Right renal pelvis (tissue), 4 donors: ENCODE results near the gene NLGN3. TPM values are rescaled to one million over a fixed set of nuclear protein-coding genes. Genes with fewer than 3 reads are reported as not detected.

Experiments used
- DNase-seq, 4 donors: peaks; one replicate each; pipeline ENCODE4 v3.0.0-alpha.2; 2013; ENCODE audit warnings: low read depth in 4 of 4, low spot score in 3 of 4, missing footprints in 1 of 4
- polyA plus RNA-seq, 4 donors: library from polyadenylated mRNA; unstranded; fragments of 120-200 nt; gene quantifications; one replicate each; pipeline ENCODE4 v1.2.1, GENCODE V29; 2013; ENCODE audit not compliant: insufficient read length in 4 of 4

The NLGN3 gene
- polyA plus RNA-seq, 4 donors, result 4.3 to 6.3 (median 4.9) TPM

DNA sequence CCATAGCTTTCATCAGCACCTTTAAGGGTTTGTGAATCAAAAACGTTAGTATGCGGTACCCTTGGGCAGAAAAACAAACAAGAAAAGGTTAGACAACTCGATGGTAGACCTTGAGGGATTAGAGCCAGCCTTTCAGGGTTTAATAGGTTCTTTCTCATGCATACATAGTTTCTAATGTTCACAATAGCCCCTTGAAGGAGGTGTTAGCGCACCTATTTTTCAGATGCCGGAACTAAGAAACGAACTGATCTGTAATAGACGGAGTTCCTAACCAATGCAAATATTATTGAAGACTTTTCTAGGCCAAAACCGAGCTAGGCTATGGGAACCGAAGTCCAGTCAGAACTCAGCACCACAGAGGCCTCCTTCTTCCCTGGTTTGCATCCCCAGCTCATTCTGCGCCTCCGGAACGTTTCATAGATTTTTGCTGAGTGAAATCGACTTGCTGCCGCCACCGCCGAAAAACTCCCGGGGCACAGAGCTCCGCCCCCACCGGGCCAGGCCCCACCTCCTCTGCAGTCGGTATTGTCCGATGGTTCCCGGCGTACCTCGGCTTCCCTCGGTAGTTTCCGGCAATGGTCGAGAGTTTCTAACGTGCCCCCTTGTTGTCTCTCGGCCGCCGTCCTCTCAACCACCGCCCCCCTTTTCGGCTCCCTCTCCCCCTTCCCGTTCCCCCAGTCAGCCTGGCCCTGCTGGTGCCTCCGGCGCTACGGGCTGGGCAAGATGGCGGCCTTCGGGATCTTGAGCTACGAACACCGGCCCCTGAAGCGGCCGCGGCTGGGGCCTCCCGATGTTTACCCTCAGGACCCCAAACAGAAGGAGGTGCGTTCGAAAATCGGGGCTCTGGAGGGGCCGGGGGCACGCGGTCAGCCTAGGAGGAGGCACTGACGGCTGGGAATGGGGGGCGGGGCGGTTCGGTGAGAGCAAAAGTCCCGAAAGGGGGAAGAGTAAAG, 26.3 kb upstream of the NLGN3 start, which contains the start of gene MED12:
Gene MED12 (plus strand): TSS at position 565 of the 953 bp plus-strand sequence. CDS start 159 bp downstream, at position 724.
- peak; percentile 60 to 75 (median 68) for DNase-seq

DNA sequence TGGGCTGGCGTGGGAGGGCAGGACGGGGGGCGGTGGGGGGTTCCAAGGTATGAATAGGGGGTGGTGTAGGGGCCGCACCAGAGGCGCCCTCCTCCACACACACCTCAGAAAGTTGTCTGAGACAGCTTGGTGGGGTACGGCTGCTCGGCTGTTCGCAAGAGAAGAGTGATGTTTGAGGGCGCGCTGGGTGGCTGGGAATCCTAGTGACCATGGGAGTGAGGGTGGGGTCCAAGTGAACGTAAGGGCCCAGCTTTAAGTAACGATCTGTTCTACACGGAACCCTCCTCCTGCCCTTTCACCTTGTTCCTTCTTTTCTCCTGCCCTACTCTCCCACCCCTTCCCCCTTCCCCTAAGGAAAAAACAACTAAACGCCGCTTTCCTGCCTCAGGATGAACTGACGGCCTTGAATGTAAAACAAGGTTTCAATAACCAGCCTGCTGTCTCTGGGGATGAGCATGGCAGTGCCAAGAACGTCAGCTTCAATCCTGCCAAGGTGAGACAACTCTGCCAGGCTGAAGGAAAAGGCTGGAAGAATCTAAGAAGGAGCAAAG, 25.6 kb upstream of the NLGN3 start:
- no peak for DNase-seq

DNA sequence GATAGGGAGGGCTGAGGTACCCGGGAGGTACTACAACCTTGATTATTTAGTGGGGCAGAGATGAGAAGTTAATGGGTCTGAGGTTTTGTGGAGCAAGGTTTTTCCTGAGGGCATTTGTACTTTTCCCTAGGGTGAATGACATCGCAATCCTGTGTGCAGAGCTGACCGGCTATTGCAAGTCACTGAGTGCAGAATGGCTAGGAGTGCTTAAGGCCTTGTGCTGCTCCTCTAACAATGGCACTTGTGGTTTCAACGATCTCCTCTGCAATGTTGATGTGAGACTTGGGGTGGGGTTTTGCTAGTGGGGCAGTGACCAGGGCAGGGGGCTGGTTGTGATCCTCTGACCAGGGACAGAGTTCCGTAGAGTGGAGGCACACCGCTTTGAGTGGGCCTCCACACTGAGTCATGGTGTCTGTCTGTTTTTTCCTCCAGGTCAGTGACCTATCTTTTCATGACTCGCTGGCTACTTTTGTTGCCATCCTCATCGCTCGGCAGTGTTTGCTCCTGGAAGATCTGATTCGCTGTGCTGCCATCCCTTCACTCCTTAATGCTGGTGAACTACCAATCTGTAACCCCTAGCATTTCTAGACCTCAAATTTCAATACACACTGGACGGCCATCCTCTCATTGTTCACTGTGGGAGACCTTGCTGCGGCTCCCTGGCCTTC, 16.3 kb upstream of the NLGN3 start:
- no peak for DNase-seq

DNA sequence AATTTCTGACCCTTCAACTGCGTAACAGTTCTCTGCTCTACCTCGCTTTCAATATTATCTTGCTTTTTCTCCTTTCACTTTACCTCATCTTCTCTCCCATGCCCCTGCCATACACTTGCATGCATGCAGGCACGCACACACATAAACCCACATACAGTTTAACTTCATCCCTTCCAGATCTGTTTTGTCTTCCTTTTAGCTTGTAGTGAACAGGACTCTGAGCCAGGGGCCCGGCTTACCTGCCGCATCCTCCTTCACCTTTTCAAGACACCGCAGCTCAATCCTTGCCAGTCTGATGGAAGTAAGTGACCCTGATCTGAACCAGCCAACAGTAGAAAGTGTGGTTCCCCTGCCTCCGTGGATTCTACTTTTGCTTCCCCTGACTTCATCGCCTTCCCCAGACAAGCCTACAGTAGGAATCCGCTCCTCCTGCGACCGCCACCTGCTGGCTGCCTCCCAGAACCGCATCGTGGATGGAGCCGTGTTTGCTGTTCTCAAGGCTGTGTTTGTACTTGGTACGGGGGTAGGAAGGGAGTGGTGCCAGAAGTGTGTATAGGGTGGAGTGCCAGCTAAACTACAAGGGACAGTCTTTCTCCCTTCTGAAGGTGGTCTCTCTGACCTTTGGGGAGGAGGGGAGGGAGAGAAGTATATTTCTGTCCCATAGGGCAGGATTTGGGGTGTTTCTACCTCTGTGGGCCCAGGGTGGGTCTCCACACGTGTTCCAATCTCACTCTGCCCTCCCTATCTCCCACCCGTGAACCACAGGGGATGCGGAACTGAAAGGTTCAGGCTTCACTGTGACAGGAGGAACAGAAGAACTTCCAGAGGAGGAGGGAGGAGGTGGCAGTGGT, 15.5 kb upstream of the NLGN3 start:
- peak in 1 of 4 donors; percentile 37 for DNase-seq

DNA sequence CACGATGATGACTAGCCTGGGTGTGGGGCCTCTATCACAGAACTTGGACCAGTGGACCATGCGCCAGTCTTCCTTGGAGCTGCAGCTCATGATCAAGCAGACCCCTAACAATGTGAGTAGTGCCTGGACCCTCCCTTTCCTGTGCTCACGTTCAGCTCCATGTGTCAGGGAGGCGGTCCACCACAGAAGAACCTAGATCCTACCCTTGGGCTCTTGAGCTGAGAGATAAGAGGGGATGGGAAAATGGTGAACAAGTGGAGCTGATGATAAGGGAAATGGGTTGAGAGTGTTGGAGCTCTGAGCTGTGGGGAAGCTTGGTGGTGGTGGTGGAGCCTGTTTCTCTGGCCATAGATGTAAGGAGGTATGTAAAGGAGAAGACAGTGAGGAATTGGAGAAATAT, 13.1 kb upstream of the NLGN3 start:
- no peak for DNase-seq

DNA sequence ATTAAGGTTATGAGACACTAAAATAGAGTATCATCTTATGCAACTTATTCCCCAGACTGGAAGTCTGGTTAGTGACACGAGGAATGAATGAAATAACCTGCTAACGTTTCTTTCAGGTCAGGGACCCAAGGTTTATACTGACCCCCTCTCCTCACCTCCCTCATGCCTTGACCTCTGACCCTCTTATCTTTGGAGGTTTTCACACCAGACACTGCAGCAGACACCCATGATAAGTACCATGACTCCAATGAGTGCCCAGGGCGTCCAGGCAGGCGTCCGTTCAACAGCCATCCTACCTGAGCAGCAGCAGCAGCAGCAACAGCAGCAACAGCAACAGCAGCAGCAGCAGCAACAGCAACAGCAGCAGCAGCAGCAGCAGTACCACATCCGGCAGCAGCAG, 4.2 kb upstream of the NLGN3 start:
- DNase-seq, result no peak

DNA sequence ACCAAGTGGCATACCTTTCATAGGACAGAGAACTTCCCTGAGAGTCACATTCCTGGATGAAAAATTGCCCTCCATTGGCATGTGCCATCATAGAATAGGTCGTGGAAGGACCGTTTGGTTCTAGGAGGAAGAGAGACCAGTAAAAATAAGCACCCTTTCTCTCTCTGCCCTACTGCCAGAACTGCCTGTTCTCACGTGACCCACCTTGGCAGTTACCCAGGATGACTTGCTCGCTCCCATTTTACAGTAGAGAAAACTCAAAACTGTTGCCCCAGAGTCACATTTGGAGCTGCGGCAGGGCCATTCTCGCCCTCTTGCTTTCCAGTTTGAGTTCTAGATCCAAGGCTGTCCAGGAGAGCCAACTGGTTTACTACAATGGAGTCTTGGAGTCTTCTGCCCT, 1.1 kb upstream of the NLGN3 start:
- no peak for DNase-seq

DNA sequence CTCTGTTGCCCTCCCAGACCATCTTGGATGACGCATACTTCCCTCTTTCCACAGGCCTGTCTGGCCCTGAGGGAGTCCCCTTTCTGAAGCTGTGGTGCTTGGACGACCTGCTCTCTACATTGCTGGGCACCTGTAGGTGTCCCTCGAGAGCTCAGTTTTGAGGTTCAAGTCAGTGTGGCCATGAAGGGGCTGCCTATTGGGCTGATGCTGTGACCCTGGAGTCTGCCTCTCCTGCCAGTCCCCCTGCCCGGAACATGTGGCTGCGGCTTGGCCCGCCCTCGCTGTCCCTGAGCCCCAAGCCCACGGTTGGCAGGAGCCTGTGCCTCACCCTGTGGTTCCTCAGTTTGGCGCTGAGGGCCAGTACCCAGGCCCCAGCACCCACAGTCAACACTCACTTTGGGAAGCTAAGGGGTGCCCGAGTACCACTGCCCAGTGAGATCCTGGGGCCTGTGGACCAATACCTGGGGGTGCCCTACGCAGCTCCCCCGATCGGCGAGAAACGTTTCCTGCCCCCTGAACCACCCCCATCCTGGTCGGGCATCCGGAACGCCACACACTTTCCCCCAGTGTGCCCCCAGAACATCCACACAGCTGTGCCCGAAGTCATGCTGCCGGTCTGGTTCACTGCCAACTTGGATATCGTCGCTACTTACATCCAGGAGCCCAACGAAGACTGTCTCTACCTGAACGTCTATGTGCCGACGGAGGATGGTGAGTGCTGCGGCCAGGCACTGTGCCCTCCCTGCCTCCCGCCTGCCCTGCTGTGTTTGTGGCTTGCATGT, 3.0 kb downstream of the NLGN3 start:
- DNase-seq, result no peak

DNA sequence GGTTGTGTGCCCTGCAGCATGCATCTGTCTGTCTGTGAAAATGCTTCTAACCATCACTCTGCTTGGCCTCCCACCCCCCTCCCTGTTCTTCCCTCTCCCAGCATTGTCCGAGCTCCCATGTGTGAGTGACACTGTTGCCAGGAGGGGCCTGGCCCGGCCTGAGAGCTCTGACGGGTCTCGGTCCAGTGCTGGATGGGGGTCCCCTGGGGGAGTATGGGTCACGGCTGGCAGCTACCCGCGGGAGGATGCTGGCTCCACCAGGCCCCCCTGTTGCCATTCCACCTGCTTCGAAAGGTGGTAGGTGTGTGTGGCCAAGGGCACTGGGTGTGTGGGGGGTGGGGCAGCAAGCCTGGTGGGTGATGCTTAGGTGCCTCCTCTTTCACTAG, 3.6 kb downstream of the NLGN3 start:
- no peak for DNase-seq

DNA sequence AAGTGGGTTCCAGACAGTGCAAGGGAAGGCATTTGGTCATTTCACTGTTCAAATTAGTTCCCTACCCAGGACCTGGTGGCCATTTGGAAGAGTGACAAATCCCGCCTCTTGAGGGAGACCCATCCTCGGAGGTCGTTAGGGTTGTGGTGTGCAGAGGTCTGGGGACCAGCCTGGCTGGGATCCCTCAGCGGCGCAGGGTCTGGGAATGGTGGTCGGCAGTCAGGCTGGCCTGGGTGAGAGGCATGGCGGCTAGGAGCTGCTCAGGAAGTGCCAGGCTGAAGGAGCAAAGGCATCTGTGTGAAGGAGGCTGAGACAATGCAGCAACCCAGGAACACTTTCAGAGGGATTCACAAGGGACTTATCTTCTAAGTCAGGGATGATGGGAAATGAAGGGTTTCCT, 6.7 kb downstream of the NLGN3 start:
- no peak for DNase-seq

DNA sequence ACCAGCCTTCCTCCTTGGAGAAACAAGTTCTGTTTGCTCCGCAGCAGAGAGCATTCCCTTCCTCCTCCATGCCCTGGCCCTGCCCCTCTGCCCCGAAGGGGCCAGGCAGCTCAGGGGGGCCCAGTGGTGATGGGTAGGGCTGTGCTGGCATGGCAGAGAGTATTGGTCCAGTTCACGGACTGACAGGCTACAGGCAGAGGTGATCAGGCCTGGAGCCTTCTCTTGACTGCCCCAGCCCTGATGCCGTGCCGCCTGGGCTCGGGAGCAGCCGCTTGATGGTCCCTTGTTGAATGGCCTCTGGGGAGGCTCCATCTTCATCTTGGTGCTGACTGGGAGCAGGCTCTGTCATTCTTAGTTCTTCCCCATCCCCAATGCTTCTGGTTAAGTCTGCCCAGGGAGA, 9.6 kb downstream of the NLGN3 start:
- DNase-seq, result no peak

DNA sequence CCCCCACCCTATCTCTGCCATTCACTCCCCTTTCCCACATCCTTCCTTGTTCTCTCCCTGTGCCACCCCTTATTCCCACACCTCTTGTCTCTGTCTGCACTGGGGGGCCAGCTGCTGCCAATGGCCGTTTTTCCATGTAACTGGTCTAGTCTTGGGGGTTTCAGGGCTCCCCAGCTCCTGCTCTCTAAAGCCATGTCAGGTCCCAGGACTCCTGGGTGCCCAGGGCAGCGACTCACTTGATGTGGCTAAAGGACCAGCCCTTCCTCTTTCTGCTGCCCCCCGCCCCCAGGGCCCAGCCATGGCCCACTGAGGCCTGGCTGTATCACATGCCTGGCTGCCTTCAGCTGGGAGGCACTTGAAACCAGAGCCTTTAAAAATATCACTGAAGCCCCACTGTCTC, 10.0 kb downstream of the NLGN3 start:
- DNase-seq, result no peak

DNA sequence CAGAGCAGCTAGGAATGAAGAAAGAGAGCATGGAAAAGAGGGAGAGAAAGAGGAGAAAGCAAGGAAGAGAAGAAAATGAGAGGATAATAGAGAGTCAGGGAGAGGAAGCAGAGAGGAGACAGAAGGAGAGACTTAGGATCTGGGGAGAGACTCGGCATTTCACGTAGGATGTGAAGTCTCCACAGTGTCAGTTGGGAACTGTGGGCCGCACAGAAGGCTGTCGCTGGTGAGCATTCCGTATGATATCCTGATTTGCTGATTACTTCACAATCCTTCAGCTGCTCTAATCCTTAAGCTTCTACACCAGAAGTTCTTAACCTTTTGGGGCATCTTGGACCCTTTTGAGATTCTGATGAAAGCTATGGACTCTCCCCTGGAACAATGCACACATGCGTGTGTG, 14.0 kb downstream of the NLGN3 start:
- no peak for DNase-seq

DNA sequence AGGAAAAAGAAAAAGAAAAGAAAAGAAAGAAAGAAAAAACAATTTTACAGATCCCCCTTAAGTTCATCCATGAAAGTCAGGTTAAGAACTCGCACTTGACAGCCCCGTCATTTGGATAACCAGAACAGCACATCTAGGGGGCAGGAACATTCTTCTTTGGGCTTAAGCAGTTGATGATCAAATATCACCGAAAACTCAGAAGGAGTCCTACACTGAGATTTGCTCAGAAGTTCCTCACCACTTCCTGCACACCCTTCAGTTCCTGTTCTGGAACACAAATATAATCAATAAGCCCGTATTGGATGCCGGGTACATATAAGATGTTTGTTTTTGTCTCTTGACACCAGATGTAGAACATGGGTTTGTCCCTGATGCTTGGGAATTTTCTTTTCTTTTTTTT, 14.7 kb downstream of the NLGN3 start:
- no peak for DNase-seq

DNA sequence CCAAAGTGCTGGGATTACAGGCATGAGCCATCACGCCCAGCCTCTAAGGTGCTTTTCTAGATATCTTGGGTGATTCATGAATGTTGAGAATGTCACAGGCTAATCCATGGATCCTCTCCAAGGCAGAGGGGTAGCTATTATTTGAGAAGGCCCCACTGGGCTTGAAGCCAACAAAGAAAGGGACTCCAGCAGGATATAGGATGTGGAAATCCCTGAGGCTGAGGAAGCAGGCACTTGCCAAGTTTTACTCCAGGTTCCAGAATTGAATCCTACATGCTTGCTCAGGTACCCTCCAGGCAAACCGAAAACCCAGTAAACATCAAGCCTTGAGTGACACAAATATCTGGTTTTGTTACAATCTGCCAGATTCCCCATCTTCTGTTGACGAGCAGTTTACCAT, 15.8 kb downstream of the NLGN3 start:
- no peak for DNase-seq

DNA sequence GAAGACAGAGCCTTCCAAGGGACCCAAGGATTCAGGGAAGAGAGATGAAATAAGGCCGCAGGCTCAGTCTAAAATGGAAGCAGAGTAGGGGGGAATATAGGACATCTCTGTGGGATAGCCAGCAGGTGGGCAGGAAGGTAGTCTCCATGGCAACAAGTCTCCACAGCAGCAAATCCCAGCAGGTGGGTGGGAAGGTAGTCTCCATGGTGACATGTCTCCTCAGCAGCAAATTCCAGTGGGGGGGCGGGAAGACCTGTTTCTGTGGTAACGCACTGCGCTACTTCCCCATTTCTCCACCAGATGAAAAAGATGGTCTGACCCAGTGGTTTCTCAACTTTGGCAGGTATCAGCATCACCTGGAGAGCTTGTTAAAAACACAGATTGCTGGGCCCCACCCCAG, 18.3 kb downstream of the NLGN3 start:
- DNase-seq, result no peak

DNA sequence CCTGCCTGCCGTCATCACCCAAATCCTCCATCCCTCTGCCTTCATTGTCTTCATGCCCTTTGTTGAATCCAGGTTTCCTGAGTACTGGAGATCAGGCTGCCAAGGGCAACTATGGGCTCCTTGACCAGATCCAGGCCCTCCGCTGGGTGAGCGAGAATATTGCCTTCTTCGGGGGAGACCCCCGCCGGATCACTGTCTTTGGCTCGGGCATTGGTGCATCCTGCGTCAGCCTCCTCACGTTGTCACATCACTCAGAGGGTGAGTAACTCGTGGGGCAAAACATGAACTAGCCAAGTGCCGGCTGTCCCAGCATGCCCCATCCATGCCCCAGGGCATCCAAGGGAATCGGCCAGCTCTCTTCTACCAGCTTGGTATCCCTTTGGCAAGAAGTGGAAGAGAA, 19.4 kb downstream of the NLGN3 start:
- DNase-seq, result no peak

DNA sequence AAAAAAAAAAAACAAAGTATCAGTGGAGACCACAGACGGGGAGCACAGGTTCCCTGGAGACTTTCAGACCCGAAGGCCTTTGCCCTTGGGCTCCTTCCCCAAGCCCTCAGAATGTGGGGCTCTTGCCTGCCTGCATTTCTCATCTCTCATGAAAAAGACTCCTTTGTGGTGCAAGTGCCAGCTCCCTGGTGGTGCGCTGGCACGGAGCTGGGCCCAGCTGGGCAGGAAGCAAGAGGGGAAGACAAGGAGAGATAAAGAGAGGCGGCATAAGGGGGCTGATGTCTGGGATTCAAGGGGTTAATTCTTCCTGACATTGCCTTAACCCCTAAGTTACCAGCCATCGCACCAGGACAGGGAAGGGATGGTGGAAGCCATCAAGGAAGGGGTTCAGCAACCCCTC, 21.8 kb downstream of the NLGN3 start:
- DNase-seq, result no peak

DNA sequence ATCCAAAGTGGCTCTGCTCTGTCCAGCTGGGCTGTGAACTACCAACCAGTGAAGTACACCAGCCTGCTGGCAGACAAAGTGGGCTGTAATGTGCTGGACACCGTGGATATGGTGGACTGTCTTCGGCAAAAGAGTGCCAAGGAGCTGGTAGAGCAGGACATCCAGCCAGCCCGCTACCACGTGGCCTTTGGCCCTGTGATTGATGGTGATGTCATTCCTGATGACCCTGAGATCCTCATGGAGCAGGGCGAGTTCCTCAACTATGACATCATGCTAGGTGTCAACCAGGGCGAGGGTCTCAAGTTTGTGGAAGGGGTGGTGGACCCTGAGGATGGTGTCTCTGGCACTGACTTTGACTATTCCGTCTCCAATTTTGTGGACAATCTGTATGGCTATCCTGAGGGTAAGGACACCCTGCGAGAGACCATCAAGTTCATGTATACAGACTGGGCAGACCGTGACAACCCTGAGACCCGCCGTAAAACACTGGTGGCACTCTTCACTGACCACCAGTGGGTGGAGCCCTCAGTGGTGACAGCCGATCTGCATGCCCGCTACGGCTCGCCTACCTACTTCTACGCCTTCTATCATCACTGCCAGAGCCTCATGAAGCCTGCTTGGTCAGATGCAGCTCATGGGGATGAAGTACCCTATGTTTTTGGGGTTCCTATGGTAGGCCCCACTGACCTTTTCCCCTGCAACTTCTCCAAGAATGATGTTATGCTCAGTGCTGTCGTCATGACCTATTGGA, 22.6 kb downstream of the NLGN3 start:
- DNase-seq, result no peak
